GM23248 (cell line): ENCODE results near the gene DDX10.

Source experiments
- EZH2 ChIP-seq: fragments of 200-600 bp; sonication (generic); IDR thresholded peaks from 2 replicates; pipeline ENCODE4 v1.6.1; 2018; ENCODE audit warnings: antibody characterized with exemption, mild to moderate bottlenecking; ENCODE audit not compliant: insufficient read depth, poor library complexity, severe bottlenecking
- EZH2phosphoT487 ChIP-seq: fragments of 200-600 bp; sonication (generic); IDR thresholded peaks from 2 replicates; pipeline ENCODE4 v1.6.1; 2018; ENCODE audit warnings: antibody characterized with exemption, moderate library complexity, mild to moderate bottlenecking, low read depth; ENCODE audit not compliant: insufficient read depth

DNA sequence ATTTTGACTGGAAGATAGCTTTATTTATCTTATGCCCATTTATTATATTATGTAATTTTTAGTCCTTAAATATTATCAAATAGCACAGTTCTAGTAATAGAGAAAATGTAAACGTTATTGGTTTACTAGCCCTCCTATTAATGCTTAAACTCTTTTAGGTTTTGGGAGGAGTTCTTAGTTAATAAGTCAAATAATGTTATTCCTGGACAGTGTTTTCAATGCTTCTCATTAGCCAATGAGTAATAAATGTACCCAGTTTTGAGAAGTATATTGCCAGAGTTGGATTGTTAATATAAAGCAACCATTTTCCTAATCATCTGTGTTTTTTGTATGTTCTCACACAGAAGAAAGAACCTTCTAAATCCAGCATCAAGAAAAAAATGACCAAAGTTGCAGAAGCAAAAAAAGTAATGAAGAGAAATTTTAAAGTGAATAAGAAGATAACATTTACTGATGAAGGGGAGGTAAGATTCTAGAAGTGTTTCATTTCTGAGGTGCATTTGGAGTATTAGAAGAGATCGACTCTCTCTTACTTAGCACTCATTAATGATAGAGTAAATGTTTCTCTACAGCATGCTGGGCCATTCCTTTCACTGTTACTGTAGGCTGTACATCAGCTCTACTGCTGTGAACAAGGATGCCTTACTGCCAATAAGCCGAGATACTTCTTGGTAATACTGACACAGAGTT is 173.4 kb downstream of the DDX10 start:
- TF ChIP-seq EZH2, result no peak
- no peak for TF ChIP-seq EZH2phosphoT487
